ENCODE data around the gene ZNF668.

- no peak for TF ChIP-seq CTCF (conservative IDR thresholded peaks at IDR 0.05 in 1 of 2, IDR thresholded peaks at IDR 0.05 in 1 of 2; ENCODE audit: extremely low read depth in 1 of 2, insufficient read depth in 1 of 2, low read depth in 1 of 2, low read length in 2 of 2)
- TF ChIP-seq EZH2 (IDR thresholded peaks at IDR 0.05; ENCODE audit: borderline replicate concordance, low read length) = no peak
Measured at GRCh38 chr16:31061126-31061812, 12.8 kb downstream of the ZNF668 start.
